ENCODE data around the gene CCM2.

Gene CCM2

DNA sequence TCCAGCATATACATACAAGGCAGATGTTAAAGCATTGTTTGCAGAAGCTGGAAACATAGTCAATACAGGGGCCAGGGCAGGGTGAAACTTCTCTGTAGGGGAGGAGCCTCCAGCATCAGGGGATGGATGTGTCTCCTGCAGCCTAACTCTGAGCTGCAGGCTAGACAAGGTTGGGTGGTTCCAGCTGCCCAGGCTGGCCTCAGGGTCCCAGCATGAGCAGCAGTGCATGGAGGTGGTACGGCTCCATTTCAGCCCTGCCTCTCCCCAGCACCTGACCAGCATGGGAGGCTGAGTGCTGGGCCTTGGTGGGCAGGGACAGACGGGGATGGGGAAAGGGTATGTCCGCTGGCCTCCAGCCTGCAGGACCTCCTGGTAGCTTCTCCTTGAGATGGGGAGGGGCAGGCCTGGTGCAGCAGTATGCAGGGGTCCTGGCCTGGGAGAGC lies 118.9 kb downstream of the CCM2 start:
- Histone ChIP-seq H3K9ac (ENCODE audit: low read length) (no peak overlapping the region), H3K4me3 (ENCODE audit: low read length) (no peak overlapping the region), H3K4me1 (ENCODE audit: control insufficient read depth, insufficient read depth, low read length) (no peaks in the 10 kb centered on the region), H3K9me3 (ENCODE audit: control insufficient read depth, low read length) (no peaks in the 10 kb centered on the region), H3K36me3 (ENCODE audit: control insufficient read depth, insufficient read depth, low read length, severe bottlenecking) (no peaks in the 10 kb centered on the region), H3K27me3 (replicated peaks; ENCODE audit: control insufficient read depth, insufficient read depth, low read length) (peaks cover 30% of the 10 kb centered on the region)
- DNase-seq (ENCODE audit: low read depth), result no peak

DNA sequence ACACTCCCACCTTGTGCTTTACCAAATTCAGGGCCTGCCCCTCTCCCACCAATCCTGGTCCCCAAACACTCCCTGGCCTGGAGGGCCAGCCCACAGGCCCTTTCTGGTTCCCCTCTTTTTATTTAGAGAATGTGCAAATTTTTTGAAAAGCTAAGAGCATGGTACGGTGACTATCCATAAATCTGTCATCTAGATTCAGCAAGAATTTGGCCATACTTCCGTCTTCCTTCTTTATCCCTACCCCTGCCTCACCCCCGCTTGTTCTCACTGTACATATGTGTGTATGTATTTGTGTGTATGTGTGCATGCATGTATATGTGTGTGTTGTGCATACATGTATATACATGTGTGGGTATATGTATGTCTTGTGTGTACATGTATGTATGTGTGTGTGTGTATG lies 119.5 kb downstream of the CCM2 start:
- Histone ChIP-seq H3K9ac (ENCODE audit: low read length) (no peak overlapping the region), H3K4me3 (ENCODE audit: low read length) (no peak overlapping the region), H3K4me1 (ENCODE audit: control insufficient read depth, insufficient read depth, low read length) (no peaks in the 10 kb centered on the region), H3K9me3 (ENCODE audit: control insufficient read depth, low read length) (no peaks in the 10 kb centered on the region), H3K36me3 (ENCODE audit: control insufficient read depth, insufficient read depth, low read length, severe bottlenecking) (no peaks in the 10 kb centered on the region), H3K27me3 (replicated peaks; ENCODE audit: control insufficient read depth, insufficient read depth, low read length) (peaks cover 35% of the 10 kb centered on the region)
- DNase-seq (ENCODE audit: low read depth), result no peak

DNA sequence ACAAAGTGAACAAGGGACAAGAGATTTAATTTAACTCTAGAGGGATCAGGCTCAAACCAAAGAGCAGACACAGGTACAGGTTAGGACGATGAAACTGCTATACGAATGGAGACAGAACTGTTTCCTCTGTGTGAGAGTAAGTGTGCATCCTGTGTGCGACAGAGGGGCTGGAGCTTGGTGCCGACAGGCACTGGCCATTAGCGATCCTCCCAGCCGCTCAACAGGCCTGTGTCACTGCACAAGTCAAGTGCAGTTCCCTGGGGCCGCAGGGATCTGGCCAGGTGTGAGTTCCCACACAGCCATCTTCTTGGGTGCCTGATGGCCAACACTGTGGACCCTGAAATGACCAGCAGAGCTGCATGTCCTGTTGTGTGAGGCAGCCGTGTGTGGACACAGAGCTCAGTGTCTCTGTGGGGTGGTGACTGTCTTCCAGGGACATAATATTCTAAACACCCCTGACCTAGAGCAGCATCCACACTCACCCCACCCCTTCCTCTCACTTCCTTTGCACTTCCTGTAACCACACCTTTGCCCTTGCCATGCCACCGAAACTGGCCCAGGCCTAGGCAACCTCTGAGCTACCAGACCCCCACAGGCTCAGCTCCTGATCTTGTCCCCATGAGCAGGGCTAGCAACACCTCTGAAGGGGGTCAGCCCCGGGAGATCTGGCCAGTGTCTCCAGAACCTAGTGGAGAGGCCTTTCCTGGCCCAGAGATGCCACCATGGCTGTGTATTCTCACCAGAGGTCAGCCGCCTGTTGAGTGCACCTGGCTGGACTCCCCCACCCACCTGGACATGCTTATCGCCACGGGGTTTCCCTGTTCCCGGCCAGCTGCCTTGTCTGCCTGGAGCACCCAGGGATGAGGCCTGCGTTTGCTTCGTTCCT lies 123.2 kb downstream of the CCM2 start:
- H3K9ac ChIP-seq (ENCODE audit: low read length), result no peak overlapping the region
- no peaks in the 10 kb centered on the region for H3K9me3 ChIP-seq (ENCODE audit: control insufficient read depth, low read length)
- no peaks in the 10 kb centered on the region for H3K4me1 ChIP-seq (ENCODE audit: control insufficient read depth, insufficient read depth, low read length)
- DNase-seq (ENCODE audit: low read depth), result no peak
- no peaks in the 10 kb centered on the region for H3K36me3 ChIP-seq (ENCODE audit: control insufficient read depth, insufficient read depth, low read length, severe bottlenecking)
- no peak overlapping the region for H3K4me3 ChIP-seq (ENCODE audit: low read length)
- peaks cover 18% of the 10 kb centered on the region for H3K27me3 ChIP-seq (replicated peaks; ENCODE audit: control insufficient read depth, insufficient read depth, low read length)

DNA sequence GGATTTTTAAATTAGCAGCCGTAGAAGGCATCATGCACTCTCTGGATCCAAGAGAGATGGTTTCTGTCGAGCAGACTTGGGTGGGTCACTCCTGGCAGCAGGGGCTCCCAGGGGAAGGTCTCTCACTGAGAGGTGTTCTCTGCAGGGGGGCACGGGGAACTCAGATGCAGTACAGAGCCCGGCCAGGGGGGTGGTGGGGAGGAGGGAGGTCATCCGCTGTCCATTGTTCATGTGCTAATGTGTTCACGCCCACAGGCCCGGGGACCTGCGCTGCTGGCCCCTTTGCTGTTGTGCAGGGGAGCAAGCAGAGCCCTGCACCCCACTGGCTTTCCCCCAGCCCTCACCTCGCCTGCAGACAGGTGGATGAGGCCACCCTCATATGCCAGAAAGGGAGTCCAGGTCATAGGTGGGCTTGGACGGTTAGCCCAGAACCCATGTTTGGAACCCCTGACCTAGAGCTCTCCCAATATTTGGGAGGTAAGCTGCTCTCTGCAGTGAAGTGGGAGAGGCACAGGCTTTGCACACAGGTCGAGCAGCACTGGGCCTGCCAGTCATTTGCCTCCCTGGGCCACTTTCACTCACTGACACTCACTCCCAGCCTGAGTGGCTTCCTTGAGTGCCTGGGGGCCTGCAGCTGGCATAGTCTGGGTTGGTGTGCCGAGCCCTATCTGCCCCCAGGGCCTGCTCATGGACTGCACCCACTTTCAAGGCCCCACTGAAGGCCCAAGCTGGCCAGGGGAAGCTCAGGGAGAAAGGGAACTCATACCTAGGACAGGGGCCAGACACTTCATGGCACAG lies 124.1 kb downstream of the CCM2 start:
- H3K4me3 ChIP-seq (ENCODE audit: low read length), result no peak overlapping the region
- no peaks in the 10 kb centered on the region for H3K4me1 ChIP-seq (ENCODE audit: control insufficient read depth, insufficient read depth, low read length)
- H3K9me3 ChIP-seq (ENCODE audit: control insufficient read depth, low read length), result no peaks in the 10 kb centered on the region
- no peak overlapping the region for H3K9ac ChIP-seq (ENCODE audit: low read length)
- H3K27me3 ChIP-seq (replicated peaks; ENCODE audit: control insufficient read depth, insufficient read depth, low read length), result peaks cover 21% of the 10 kb centered on the region
- H3K36me3 ChIP-seq (ENCODE audit: control insufficient read depth, insufficient read depth, low read length, severe bottlenecking), result no peaks in the 10 kb centered on the region
- DNase-seq (ENCODE audit: low read depth), result no peak

DNA sequence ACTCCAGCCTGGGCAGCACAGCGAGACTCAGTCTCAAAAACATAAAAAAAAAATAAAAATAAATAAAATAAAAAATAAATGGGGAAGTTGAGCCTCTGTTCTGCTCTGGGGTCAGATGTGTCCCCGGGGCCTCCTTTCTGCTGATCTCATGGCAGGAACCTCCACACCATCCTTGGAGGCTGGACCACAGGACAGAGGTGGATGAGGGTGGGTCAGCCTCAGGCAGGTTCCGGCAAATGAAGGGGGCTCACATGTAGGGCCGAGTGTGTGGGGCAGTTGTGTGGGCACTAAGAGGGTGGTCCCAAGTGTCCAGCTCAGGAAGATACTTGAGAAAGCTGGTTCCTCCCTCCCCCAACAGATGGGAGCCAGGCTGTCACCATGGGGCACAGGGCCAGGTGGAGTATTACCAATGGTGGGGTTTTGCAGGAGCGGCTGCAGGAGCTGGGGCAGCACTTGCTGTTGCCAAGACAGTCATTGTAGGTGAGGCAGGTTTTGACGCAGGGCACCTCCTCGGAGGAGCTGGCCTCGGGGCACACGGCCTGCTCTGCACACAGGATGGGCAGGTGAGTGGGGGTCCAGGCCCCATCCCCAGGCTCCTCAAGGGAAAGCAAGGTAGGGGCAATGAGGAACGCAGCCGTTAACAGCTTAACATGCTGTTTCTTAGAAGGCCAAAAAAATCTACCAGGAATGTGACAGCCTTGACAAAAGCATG lies 125.3 kb downstream of the CCM2 start:
- no peaks in the 10 kb centered on the region for H3K36me3 ChIP-seq (ENCODE audit: control insufficient read depth, insufficient read depth, low read length, severe bottlenecking)
- H3K4me1 ChIP-seq (ENCODE audit: control insufficient read depth, insufficient read depth, low read length), result no peaks in the 10 kb centered on the region
- no peak for DNase-seq (ENCODE audit: low read depth)
- no peaks in the 10 kb centered on the region for H3K9me3 ChIP-seq (ENCODE audit: control insufficient read depth, low read length)
- peaks cover 28% of the 10 kb centered on the region for H3K27me3 ChIP-seq (replicated peaks; ENCODE audit: control insufficient read depth, insufficient read depth, low read length)
- no peak overlapping the region for H3K9ac ChIP-seq (ENCODE audit: low read length)
- H3K4me3 ChIP-seq (ENCODE audit: low read length), result no peak overlapping the region

All from adipocyte (in vitro differentiated cells).